Measurements from ENCODE around the gene RPL22.

DNA sequence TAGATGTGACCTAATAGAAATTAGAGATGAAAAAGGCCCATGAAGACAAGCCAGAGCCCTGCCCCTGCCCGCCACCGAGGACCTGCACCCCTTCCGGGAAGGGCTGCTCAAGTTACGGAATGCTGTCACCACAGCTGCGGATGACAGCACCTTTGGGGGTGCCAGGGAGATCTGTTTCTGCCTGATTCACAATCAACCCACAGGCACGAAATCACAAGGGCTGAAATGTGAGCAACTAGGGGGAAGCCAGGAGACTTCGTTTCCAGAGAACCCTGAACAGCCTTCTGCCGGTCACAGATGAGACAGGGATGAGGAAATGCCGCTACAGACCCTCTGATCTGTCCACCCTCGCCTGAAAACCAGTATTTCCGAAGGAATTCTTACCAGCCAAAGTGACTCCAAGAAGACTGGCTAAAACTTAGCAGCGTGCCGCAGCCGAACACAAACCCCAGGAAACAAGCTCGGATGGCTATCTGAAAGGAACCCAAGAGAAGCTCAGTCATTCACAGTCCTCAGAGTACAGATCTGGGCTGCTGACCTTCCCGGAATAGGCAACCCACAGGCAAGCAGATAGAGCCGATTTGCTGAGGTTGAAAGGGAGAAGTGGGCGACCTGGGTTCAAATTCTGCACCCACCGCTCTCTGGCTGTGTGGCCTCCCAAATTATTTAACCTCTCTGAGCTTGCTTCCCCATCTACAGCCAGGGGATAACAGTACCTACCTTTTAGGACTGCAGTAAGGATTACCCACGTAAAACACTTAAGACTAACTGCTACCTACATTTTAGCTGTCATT lies 35.3 kb upstream of the RPL22 start:
- TF ChIP-seq, protein P1, sequence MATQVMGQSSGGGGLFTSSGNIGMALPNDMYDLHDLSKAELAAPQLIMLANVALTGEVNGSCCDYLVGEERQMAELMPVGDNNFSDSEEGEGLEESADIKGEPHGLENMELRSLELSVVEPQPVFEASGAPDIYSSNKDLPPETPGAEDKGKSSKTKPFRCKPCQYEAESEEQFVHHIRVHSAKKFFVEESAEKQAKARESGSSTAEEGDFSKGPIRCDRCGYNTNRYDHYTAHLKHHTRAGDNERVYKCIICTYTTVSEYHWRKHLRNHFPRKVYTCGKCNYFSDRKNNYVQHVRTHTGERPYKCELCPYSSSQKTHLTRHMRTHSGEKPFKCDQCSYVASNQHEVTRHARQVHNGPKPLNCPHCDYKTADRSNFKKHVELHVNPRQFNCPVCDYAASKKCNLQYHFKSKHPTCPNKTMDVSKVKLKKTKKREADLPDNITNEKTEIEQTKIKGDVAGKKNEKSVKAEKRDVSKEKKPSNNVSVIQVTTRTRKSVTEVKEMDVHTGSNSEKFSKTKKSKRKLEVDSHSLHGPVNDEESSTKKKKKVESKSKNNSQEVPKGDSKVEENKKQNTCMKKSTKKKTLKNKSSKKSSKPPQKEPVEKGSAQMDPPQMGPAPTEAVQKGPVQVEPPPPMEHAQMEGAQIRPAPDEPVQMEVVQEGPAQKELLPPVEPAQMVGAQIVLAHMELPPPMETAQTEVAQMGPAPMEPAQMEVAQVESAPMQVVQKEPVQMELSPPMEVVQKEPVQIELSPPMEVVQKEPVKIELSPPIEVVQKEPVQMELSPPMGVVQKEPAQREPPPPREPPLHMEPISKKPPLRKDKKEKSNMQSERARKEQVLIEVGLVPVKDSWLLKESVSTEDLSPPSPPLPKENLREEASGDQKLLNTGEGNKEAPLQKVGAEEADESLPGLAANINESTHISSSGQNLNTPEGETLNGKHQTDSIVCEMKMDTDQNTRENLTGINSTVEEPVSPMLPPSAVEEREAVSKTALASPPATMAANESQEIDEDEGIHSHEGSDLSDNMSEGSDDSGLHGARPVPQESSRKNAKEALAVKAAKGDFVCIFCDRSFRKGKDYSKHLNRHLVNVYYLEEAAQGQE (IDR thresholded peaks at IDR 0.05; ENCODE audit: low read depth): no peak
- TF ChIP-seq JUND (IDR thresholded peaks at IDR 0.05) (no peak), YY1 (IDR thresholded peaks at IDR 0.05; ENCODE audit: extremely low read depth, insufficient replicate concordance, low read depth, low read length) (no peak), EGR1 (IDR thresholded peaks at IDR 0.05; ENCODE audit: low read depth) (no peak), POLR2AphosphoS5 (IDR thresholded peaks at IDR 0.05; ENCODE audit: low read depth, low read length) (no peak), POLR2A (IDR thresholded peaks at IDR 0.05; ENCODE audit: borderline replicate concordance, extremely low read depth, insufficient read depth, insufficient read length) (no peak), SIN3A (IDR thresholded peaks at IDR 0.05; ENCODE audit: low read depth) (no peak)
- TF ChIP-seq, protein P2, sequence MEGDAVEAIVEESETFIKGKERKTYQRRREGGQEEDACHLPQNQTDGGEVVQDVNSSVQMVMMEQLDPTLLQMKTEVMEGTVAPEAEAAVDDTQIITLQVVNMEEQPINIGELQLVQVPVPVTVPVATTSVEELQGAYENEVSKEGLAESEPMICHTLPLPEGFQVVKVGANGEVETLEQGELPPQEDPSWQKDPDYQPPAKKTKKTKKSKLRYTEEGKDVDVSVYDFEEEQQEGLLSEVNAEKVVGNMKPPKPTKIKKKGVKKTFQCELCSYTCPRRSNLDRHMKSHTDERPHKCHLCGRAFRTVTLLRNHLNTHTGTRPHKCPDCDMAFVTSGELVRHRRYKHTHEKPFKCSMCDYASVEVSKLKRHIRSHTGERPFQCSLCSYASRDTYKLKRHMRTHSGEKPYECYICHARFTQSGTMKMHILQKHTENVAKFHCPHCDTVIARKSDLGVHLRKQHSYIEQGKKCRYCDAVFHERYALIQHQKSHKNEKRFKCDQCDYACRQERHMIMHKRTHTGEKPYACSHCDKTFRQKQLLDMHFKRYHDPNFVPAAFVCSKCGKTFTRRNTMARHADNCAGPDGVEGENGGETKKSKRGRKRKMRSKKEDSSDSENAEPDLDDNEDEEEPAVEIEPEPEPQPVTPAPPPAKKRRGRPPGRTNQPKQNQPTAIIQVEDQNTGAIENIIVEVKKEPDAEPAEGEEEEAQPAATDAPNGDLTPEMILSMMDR (IDR thresholded peaks at IDR 0.05 in 2 of 3, conservative IDR thresholded peaks at IDR 0.05 in 1 of 3; ENCODE audit: borderline replicate concordance in 1 of 3, insufficient read depth in 1 of 3, low read depth in 2 of 3, low read length in 2 of 3): no peak
- TF ChIP-seq, protein P3, sequence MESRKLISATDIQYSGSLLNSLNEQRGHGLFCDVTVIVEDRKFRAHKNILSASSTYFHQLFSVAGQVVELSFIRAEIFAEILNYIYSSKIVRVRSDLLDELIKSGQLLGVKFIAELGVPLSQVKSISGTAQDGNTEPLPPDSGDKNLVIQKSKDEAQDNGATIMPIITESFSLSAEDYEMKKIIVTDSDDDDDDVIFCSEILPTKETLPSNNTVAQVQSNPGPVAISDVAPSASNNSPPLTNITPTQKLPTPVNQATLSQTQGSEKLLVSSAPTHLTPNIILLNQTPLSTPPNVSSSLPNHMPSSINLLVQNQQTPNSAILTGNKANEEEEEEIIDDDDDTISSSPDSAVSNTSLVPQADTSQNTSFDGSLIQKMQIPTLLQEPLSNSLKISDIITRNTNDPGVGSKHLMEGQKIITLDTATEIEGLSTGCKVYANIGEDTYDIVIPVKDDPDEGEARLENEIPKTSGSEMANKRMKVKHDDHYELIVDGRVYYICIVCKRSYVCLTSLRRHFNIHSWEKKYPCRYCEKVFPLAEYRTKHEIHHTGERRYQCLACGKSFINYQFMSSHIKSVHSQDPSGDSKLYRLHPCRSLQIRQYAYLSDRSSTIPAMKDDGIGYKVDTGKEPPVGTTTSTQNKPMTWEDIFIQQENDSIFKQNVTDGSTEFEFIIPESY (IDR thresholded peaks at IDR 0.05; ENCODE audit: extremely low read depth, insufficient replicate concordance, low read length): no peak
